ENCODE data around the gene UPK1B. TPM values are rescaled to one million over a fixed set of nuclear protein-coding genes. Genes with fewer than 3 reads are reported as not detected.

Gene UPK1B
- total and polyA plus RNA-seq, 2 donors (not counting 3 experiments of a cell fraction or from before 2014, with no cell fraction given), result not detected

DNA sequence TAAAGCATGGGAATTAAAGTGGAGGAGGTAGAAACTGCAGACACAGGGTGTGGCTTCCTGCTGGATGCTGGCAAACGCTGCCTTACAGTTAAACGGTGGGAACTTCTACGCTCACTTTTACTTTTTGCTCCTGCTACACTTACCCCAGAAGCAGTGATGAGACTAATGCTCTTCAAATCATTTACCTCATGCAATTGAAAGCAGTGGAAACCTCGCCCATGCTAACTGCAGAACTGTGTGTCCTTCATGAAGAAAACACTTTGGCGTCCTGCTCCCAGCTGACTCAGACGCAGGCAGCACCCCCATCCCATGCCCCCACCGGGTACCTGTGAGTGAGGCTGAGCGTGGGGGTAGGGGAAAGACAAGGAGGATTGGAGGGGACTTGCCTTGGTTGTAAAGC, 31.8 kb downstream of the UPK1B start:
- BruUV-seq (replicated peaks), result no TSS peak

More for the DNA sequence above, 31.8 kb downstream of the UPK1B start:
- Histone ChIP-seq H3K9ac (replicated peaks; ENCODE audit: extremely low read depth, insufficient read depth, low read length) (no peak overlapping the region), H3K27ac (ENCODE audit: insufficient read depth, low read depth, low read length) (no peak overlapping the region), H3K9me3 (replicated peaks; ENCODE audit: control insufficient read depth, insufficient read depth, low read length) (no peaks in the 10 kb centered on the region), H2AFZ (ENCODE audit: low read depth, low read length) (no peak overlapping the region), H3K4me3 (replicated peaks in 1 of 3; ENCODE audit: insufficient read depth in 1 of 3, low read depth in 1 of 3, low read length in 3 of 3) (no peak overlapping the region), H3K36me3 (ENCODE audit: control insufficient read depth in 2 of 2, extremely low read depth in 1 of 2, insufficient read depth in 2 of 2, low read length in 2 of 2) (peaks cover 0 to 3% of the 10 kb centered on the region in 2 experiments), H3K27me3 (ENCODE audit: control insufficient read depth in 2 of 2, insufficient read depth in 2 of 2, low read length in 2 of 2) (no peaks in the 10 kb centered on the region), H3K79me2 (ENCODE audit: control insufficient read depth, insufficient read depth, low read length) (no peaks in the 10 kb centered on the region), H3K4me2 (ENCODE audit: insufficient read depth, low read length) (no peak overlapping the region), H3K4me1 (ENCODE audit: control insufficient read depth, extremely low read depth, insufficient read depth, low read length) (no peaks in the 10 kb centered on the region), H4K20me1 (replicated peaks; ENCODE audit: control insufficient read depth, extremely low read depth, insufficient read depth, low read length) (no peaks in the 10 kb centered on the region), H3K9me1 (replicated peaks; ENCODE audit: control insufficient read depth, extremely low read depth, insufficient read depth, low read length) (no peaks in the 10 kb centered on the region)
- DNase-seq (ENCODE audit: low read depth, low spot score) (no peak), FAIRE-seq (no peak)
- no peak for TF ChIP-seq GATA2 (IDR thresholded peaks at IDR 0.05; ENCODE audit: insufficient read depth, insufficient read length, low read depth, low read length)
- TF ChIP-seq FOS (IDR thresholded peaks at IDR 0.05; ENCODE audit: borderline replicate concordance, insufficient read depth, low read length), result no peak
- TF ChIP-seq JUN (IDR thresholded peaks at IDR 0.05; ENCODE audit: borderline replicate concordance, insufficient read depth, insufficient read length, low read depth), result no peak
- no peak for TF ChIP-seq POLR2A (IDR thresholded peaks at IDR 0.05; ENCODE audit: low read depth, low read length)
- TF ChIP-seq POLR2AphosphoS5 (IDR thresholded peaks at IDR 0.05; ENCODE audit: insufficient read depth, low read depth, low read length), result no peak
- no peak for TF ChIP-seq EZH2 (IDR thresholded peaks at IDR 0.05; ENCODE audit: borderline replicate concordance, low read depth, low read length, severe bottlenecking)
- TF ChIP-seq, protein P1, sequence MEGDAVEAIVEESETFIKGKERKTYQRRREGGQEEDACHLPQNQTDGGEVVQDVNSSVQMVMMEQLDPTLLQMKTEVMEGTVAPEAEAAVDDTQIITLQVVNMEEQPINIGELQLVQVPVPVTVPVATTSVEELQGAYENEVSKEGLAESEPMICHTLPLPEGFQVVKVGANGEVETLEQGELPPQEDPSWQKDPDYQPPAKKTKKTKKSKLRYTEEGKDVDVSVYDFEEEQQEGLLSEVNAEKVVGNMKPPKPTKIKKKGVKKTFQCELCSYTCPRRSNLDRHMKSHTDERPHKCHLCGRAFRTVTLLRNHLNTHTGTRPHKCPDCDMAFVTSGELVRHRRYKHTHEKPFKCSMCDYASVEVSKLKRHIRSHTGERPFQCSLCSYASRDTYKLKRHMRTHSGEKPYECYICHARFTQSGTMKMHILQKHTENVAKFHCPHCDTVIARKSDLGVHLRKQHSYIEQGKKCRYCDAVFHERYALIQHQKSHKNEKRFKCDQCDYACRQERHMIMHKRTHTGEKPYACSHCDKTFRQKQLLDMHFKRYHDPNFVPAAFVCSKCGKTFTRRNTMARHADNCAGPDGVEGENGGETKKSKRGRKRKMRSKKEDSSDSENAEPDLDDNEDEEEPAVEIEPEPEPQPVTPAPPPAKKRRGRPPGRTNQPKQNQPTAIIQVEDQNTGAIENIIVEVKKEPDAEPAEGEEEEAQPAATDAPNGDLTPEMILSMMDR (IDR thresholded peaks at IDR 0.05; ENCODE audit: extremely low read depth in 1 of 2, insufficient read depth in 1 of 2, low read depth in 1 of 2, low read length in 2 of 2), result no peak
- TF ChIP-seq, protein P2, sequence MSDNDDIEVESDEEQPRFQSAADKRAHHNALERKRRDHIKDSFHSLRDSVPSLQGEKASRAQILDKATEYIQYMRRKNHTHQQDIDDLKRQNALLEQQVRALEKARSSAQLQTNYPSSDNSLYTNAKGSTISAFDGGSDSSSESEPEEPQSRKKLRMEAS (IDR thresholded peaks at IDR 0.05; ENCODE audit: insufficient read depth, insufficient read length), result no peak
- TF ChIP-seq MYC (IDR thresholded peaks at IDR 0.05; ENCODE audit: low read depth, low read length), result no peak
- dilution Hi-C loops (cut with MboI; ENCODE audit: extremely low pct_ligation_motif_present, low sequenced_read_pairs) (no loop called here), intact Hi-C loops (cut with micrococcal nuclease) (no loop called here)
- ChIA-PET CTCF (no interaction called here), POLR2A (no interaction called here)
